Sigmoid colon (tissue), 4 donors: ENCODE measurements around the gene KCNAB1.

ENCODE experiments used
- EP300 ChIP-seq, 4 donors: sonication (generic); formaldehyde crosslinking; IDR thresholded peaks; one replicate each; pipeline ENCODE4 v1.6.1; 2017; ENCODE audit warnings: antibody characterized with exemption in 4 of 4
- POLR2A ChIP-seq, 2 donors: fragments of 450-650 bp; IDR thresholded peaks; one replicate each; pipeline ENCODE4 v1.6.1; 2016; ENCODE audit warnings: antibody characterized with exemption in 2 of 2, mild to moderate bottlenecking in 2 of 2, moderate library complexity in 2 of 2
- TF ChIP-seq, protein P1 (sequence below), 4 experiments: fragments of 450-650 bp in 3 of 4; fragments of 200-600 bp in 1 of 4; IDR thresholded peaks; one replicate each; pipeline ENCODE4 v1.5.1; 2016 to 2019; ENCODE audit warnings: antibody characterized with exemption in 4 of 4, mild to moderate bottlenecking in 3 of 4, moderate library complexity in 2 of 4

- TF ChIP-seq, protein P1, sequence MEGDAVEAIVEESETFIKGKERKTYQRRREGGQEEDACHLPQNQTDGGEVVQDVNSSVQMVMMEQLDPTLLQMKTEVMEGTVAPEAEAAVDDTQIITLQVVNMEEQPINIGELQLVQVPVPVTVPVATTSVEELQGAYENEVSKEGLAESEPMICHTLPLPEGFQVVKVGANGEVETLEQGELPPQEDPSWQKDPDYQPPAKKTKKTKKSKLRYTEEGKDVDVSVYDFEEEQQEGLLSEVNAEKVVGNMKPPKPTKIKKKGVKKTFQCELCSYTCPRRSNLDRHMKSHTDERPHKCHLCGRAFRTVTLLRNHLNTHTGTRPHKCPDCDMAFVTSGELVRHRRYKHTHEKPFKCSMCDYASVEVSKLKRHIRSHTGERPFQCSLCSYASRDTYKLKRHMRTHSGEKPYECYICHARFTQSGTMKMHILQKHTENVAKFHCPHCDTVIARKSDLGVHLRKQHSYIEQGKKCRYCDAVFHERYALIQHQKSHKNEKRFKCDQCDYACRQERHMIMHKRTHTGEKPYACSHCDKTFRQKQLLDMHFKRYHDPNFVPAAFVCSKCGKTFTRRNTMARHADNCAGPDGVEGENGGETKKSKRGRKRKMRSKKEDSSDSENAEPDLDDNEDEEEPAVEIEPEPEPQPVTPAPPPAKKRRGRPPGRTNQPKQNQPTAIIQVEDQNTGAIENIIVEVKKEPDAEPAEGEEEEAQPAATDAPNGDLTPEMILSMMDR (IDR thresholded peaks at IDR 0.05), result no peak
- TF ChIP-seq POLR2A (IDR thresholded peaks at IDR 0.05) (no peak), EP300 (IDR thresholded peaks at IDR 0.05) (no peak)
Observed at GRCh38 chr3:156413293-156413892, 293.0 kb downstream of the KCNAB1 start.
